NCI-H2029 treated with DMSO at 0.1 percent for 48 hours (cell line): Measurements from ENCODE around the gene SLC10A4.
"Not testable (repeated sequence)": the region's sequence is repeated elsewhere in the genome, so short reads cannot be mapped to it uniquely, and the experiment has no call there.

Experiments
- DNase-seq: peaks from one replicate; lab custom pipeline; 2025; lab: John Stamatoyannopoulos, UW

Gene SLC10A4

DNA sequence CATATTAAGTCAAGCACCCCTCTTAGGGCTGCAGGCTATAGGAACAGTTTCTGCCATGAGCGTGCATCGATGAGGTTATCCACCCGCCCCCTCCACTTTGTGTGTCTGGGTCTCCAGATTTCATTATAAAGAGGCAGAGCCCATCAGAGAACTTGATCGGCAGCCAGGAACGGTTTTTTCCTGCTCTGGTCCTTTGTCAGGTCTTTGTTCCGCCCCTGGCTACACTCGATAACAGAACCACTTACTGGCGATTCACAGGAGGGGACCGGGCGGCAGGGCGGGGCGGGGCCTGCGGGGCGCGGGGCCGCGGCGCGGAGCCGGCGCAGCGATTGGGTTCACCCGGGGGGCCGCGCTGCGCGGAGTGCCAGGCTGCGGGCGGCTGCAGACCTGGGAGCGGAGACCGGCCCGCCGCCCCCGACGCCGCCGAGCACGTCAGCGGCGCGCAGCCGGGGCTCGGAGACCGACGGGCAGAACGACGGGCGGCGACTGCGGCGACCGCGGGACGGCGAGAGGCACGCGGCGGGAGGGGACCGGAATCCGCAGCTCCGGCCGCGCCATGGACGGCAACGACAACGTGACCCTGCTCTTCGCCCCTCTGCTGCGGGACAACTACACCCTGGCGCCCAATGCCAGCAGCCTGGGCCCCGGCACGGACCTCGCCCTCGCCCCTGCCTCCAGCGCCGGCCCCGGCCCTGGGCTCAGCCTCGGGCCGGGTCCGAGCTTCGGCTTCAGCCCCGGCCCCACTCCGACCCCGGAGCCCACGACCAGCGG is at the start of gene SLC10A4:
SLC10A4 (plus strand) TSS at position 338 of the 771 bp plus-strand sequence; CDS start at position 557, 219 bp downstream.
- peak; percentile 47 for DNase-seq

GRCh38 chr4:48436318-48436717 is 46.8 kb upstream of the SLC10A4 start:
- no peak for DNase-seq

GRCh38 chr4:48439988-48440387 is 43.2 kb upstream of the SLC10A4 start:
- DNase-seq, result no peak

DNA sequence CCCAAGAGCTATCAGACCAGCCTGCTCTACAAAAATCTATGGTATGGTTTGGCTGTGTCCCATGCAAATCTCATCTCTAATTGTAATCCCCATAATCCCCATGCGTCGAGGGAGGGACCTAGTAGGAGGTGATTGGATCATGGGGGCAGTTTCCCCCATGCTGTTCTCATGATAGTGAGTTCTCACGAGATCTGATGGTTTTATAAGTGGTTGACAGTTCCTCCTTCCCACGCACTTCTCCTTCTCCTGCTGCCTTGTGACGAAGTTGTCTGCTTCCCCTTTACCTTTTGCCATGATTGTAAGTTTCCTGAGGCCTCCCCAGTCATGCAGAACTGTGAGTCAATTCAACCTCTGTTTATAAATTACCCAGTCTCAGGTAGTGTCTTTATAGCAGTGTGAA is 42.2 kb upstream of the SLC10A4 start:
- DNase-seq, result not testable (repeated sequence)

- peak; percentile 33 for DNase-seq
Measured at GRCh38 chr4:48445704-48446103, 37.4 kb upstream of the SLC10A4 start.

DNA sequence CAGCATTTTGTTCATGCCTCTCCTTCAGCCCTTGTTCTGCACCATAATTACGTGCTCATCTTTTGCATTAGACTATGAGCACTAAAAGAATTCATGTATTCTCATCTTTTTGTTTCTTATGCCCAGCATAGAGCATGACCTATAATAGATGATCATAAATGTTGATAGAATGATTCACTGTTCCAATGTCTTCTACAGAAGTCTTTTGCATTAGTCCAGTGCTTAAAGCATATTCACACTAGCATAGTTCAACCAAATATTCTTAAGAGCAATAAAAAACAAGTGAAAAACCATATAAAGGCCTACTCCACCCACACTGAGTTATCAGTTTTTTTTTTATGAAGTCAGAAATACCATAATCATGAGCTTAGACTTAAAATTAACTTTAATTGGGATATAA is 36.5 kb upstream of the SLC10A4 start:
- no peak for DNase-seq

GRCh38 chr4:48449151-48449550 is 34.0 kb upstream of the SLC10A4 start:
- no peak for DNase-seq

GRCh38 chr4:48450740-48451139 is 32.4 kb upstream of the SLC10A4 start:
- DNase-seq, result no peak

DNA sequence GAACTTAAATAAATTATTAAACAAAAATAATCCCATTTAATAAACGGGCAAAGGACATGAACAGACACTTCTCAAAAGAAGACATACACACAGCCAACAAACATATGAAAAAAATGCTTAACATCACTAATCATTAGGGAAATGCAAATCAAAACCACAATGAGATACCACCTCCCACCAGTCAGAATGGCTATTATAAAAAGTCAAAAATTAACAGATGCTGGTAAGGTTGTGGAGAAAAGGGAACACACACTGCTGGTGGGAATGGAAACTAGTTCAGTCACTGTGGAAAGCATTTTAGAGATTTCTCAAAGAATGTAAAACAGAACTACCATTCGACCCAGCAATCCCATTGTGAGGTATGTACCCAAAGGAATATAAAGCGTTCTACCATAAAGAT is 31.5 kb upstream of the SLC10A4 start:
- DNase-seq, result not testable (repeated sequence)

- DNase-seq, result no peak
Measured at GRCh38 chr4:48454591-48454990, 28.6 kb upstream of the SLC10A4 start.

DNA sequence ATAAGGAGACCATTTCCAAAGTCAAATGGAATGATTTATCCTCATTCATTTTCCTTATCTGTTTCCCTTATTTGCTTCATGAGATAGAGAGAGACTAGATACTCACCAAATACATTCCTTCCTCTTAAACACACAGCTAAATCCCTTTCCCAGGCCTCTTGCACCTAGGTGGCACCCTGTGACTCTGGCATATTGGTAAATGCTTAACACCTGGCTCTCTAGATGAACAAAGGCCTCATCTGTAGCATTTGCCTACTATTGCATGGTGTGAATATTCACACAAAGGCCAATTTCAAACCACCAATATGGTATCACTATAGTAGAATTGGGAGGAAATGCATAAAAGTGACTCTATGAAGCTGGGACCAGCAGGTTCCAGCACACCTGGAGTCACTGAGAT is 22.1 kb upstream of the SLC10A4 start:
- no peak for DNase-seq

- no peak for DNase-seq
Measured at GRCh38 chr4:48462363-48462762, 20.8 kb upstream of the SLC10A4 start.

GRCh38 chr4:48467442-48467841 is 15.7 kb upstream of the SLC10A4 start:
- no peak for DNase-seq

DNA sequence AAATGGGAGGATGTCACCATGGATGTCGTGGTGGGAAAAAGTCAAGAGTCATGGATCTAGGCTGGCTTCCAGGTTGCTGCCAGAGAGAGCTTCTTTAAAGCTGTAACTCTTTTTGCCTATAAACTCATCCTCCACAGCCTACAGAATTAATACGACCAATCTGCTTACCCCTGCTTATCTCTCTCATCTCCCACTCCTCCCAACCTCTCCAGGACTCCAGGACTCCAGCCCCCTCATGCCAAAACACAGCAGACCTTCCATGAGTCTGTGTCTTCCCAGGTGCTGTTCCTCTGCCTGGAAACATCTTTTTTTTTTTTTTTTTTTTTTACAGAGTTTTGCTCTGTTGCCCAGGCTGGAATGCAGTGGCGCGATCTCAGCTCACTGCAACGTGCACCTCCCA is 15.3 kb upstream of the SLC10A4 start:
- DNase-seq, result no peak

GRCh38 chr4:48470137-48470536 is 13.0 kb upstream of the SLC10A4 start:
- DNase-seq, result no peak

- no peak for DNase-seq
Measured at GRCh38 chr4:48470570-48470969, 12.6 kb upstream of the SLC10A4 start.

DNA sequence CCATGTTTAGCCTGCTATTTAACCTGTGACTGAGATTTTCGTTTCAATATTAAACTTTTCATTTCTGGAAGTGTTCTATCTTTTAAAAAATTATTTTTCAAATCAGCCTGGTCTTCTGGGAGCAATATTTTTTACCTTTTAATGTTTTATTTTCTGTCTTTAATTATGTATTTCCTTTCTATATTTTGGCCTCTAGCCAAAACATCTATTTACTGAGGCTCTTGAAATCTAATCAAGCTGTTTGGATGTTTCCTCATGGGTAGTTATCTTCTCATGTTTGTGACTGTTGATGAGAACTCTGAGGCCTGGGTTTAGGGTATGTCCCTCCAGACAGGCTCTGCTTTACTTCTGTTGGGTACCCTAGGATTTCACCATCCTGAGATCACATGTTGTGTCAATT is 10.3 kb upstream of the SLC10A4 start:
- peak; percentile 30 for DNase-seq

- DNase-seq, result no peak
Measured at GRCh38 chr4:48475770-48476169, 7.4 kb upstream of the SLC10A4 start.

DNA sequence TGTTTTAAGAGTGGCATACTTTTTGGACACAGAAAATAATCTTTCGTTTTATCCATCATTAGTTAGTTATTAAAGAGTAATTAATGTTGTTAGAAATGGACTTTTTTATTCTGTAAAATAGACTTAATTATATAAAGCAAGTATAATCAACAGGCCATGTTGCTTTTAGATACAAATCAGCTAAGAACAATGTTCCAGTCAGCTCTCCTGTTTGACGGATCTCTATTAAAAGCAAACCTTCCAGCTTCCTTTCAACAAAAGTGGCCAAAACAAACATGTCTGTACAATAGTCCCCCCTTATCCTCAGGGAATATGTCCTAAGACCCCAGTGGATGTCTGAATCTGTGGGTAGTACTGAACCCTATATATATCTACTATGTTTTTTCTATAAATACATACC is 4.9 kb upstream of the SLC10A4 start:
- no peak for DNase-seq

- no peak for DNase-seq
Measured at GRCh38 chr4:48481581-48481980, 1.6 kb upstream of the SLC10A4 start.

- DNase-seq, result no peak
Measured at GRCh38 chr4:48483777-48484493, 792 bp downstream of the SLC10A4 start.

- DNase-seq, result no peak
Measured at GRCh38 chr4:48484494-48485168, 1.5 kb downstream of the SLC10A4 start.

GRCh38 chr4:48489683-48490011 is 6.5 kb downstream of the SLC10A4 start:
- DNase-seq, result no peak
